HG03342 (cell line): Measurements from ENCODE around the gene BRINP3.
A peak's percentile ranks its signal among the peaks of the same experiment; 100 is the strongest.

Source experiments
- ATAC-seq: cut with Tn5 transposase; IDR thresholded peaks from one replicate; pipeline ENCODE4 v1.9.1; 2021; ENCODE audit warnings: mild to moderate bottlenecking, moderate library complexity; ENCODE audit not compliant: unreplicated experiment

Gene BRINP3

GRCh38 chr1:190453550-190453949 is 24.1 kb downstream of the BRINP3 start:
- no peak for ATAC-seq

- no peak for ATAC-seq
Observed at GRCh38 chr1:190452272-190452848, 25.3 kb downstream of the BRINP3 start.

GRCh38 chr1:190444464-190444863 is 33.2 kb downstream of the BRINP3 start:
- no peak for ATAC-seq

GRCh38 chr1:190439447-190439846 is 38.2 kb downstream of the BRINP3 start:
- no peak for ATAC-seq

- no peak for ATAC-seq
Observed at GRCh38 chr1:190436615-190437014, 41.0 kb downstream of the BRINP3 start.

- no peak for ATAC-seq
Observed at GRCh38 chr1:190429932-190430331, 47.7 kb downstream of the BRINP3 start.

GRCh38 chr1:190429141-190429540 is 48.5 kb downstream of the BRINP3 start:
- ATAC-seq: no peak

GRCh38 chr1:190416239-190416638 is 61.4 kb downstream of the BRINP3 start:
- ATAC-seq: no peak

GRCh38 chr1:190413142-190413541 is 64.5 kb downstream of the BRINP3 start:
- ATAC-seq: no peak

GRCh38 chr1:190403402-190403801 is 74.3 kb downstream of the BRINP3 start:
- no peak for ATAC-seq

GRCh38 chr1:190399233-190399632 is 78.4 kb downstream of the BRINP3 start:
- no peak for ATAC-seq

- no peak for ATAC-seq
Observed at GRCh38 chr1:190391582-190391981, 86.1 kb downstream of the BRINP3 start.

GRCh38 chr1:190377991-190378390 is 99.7 kb downstream of the BRINP3 start:
- no peak for ATAC-seq

GRCh38 chr1:190377294-190377693 is 100.4 kb downstream of the BRINP3 start:
- no peak for ATAC-seq

- no peak for ATAC-seq
Observed at GRCh38 chr1:190376044-190376443, 101.6 kb downstream of the BRINP3 start.

- ATAC-seq: peak; percentile 87
Observed at GRCh38 chr1:190373705-190374336, 103.8 kb downstream of the BRINP3 start.

GRCh38 chr1:190367200-190367599 is 110.5 kb downstream of the BRINP3 start:
- no peak for ATAC-seq

GRCh38 chr1:190365283-190365682 is 112.4 kb downstream of the BRINP3 start:
- no peak for ATAC-seq

- ATAC-seq: no peak
Observed at GRCh38 chr1:190353538-190354101, 124.0 kb downstream of the BRINP3 start.

- ATAC-seq: no peak
Observed at GRCh38 chr1:190344454-190344853, 133.2 kb downstream of the BRINP3 start.

- no peak for ATAC-seq
Observed at GRCh38 chr1:190338829-190339228, 138.8 kb downstream of the BRINP3 start.

GRCh38 chr1:190328871-190329270 is 148.8 kb downstream of the BRINP3 start:
- ATAC-seq: no peak

GRCh38 chr1:190328361-190328760 is 149.3 kb downstream of the BRINP3 start:
- no peak for ATAC-seq
